Measurements from ENCODE around the gene MCM8. TPM values are rescaled to one million over a fixed set of nuclear protein-coding genes. Genes with fewer than 3 reads are reported as not detected.

The MCM8 gene
- total and polyA plus RNA-seq, 3 donors from 2014 or later: 19.9 to 25.4 (median 20.3) TPM

GRCh38 chr20:5920581-5920980 is 29.9 kb upstream of the MCM8 start:
- H3K9me3 ChIP-seq: no peaks in the 10 kb centered on the region
- DNase-seq: no peak
- H3K4me3 ChIP-seq: no peak overlapping the region
- intact Hi-C loops (cut with DNase I; ENCODE audit: low total_unique reads): no loop called here
- no peak overlapping the region for H3K27ac ChIP-seq
- WGBS, 2 donors: 53 to 85% methylated on average over 1 of the region's 1 CpG
- TF ChIP-seq POLR2A (IDR thresholded peaks at IDR 0.05): no peak
- TF ChIP-seq, protein P1, sequence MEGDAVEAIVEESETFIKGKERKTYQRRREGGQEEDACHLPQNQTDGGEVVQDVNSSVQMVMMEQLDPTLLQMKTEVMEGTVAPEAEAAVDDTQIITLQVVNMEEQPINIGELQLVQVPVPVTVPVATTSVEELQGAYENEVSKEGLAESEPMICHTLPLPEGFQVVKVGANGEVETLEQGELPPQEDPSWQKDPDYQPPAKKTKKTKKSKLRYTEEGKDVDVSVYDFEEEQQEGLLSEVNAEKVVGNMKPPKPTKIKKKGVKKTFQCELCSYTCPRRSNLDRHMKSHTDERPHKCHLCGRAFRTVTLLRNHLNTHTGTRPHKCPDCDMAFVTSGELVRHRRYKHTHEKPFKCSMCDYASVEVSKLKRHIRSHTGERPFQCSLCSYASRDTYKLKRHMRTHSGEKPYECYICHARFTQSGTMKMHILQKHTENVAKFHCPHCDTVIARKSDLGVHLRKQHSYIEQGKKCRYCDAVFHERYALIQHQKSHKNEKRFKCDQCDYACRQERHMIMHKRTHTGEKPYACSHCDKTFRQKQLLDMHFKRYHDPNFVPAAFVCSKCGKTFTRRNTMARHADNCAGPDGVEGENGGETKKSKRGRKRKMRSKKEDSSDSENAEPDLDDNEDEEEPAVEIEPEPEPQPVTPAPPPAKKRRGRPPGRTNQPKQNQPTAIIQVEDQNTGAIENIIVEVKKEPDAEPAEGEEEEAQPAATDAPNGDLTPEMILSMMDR (IDR thresholded peaks at IDR 0.05): no peak
- H3K4me1 ChIP-seq: no peaks in the 10 kb centered on the region
- no peaks in the 10 kb centered on the region for H3K36me3 ChIP-seq (ENCODE audit: low read depth, missing control alignments)
- no peaks in the 10 kb centered on the region for H3K27me3 ChIP-seq

DNA sequence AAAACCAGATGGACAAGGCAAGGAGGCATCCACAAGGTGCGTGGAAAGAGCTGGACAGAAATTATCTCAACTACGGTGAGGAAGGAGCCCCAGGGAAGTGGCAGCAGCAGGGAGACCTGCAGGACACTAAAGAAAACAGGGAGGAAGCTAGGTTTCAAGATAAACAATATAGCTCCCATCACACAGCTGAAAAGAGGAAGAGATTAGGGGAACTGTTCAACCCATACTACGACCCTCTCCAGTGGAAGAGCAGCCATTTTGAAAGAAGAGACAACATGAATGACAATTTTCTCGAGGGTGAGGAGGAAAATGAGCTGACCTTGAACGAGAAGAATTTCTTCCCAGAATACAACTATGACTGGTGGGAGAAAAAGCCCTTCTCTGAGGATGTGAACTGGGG is 27.0 kb upstream of the MCM8 start:
- Histone ChIP-seq H3K27me3 (no peaks in the 10 kb centered on the region), H3K4me1 (no peaks in the 10 kb centered on the region), H3K4me3 (no peak overlapping the region), H3K36me3 (ENCODE audit: low read depth, missing control alignments) (no peaks in the 10 kb centered on the region), H3K9me3 (no peaks in the 10 kb centered on the region), H3K27ac (no peak overlapping the region)
- WGBS, 2 donors: 75 to 77% methylated on average over 5 of the region's 5 CpGs
- DNase-seq: no peak
- intact Hi-C loops (cut with DNase I; ENCODE audit: low total_unique reads): no loop called here
- TF ChIP-seq POLR2A (IDR thresholded peaks at IDR 0.05): no peak
- TF ChIP-seq, protein P1 (IDR thresholded peaks at IDR 0.05): no peak

DNA sequence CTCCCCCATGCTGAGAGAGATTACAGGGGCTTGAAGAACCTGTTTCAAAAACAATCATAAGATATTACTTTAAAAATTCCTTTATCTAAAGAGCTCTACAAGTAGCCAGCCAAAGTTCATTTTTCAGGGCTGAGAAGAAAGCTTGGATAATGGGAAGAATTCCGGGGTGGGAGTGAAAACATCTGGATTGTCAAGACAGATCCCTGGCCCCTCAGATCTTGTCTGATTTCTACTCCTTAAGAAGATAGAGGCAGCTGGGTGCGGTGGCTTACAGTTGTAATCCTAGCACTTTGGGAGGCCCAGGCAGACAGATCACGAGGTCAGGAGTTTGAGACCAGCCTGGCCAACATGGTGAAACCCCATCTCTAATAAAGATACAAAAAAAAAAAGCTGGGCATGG is 24.9 kb upstream of the MCM8 start:
- Histone ChIP-seq H3K36me3 (ENCODE audit: low read depth, missing control alignments) (no peaks in the 10 kb centered on the region), H3K27ac (no peak overlapping the region), H3K27me3 (no peaks in the 10 kb centered on the region), H3K4me3 (no peak overlapping the region), H3K9me3 (no peaks in the 10 kb centered on the region), H3K4me1 (no peaks in the 10 kb centered on the region)
- intact Hi-C loops (cut with DNase I; ENCODE audit: low total_unique reads): no loop called here
- DNase-seq: no peak
- WGBS, 2 donors: 58 to 71% methylated on average over 3 of the region's 3 CpGs
- TF ChIP-seq, protein P1 (IDR thresholded peaks at IDR 0.05): no peak
- TF ChIP-seq POLR2A (IDR thresholded peaks at IDR 0.05): no peak

DNA sequence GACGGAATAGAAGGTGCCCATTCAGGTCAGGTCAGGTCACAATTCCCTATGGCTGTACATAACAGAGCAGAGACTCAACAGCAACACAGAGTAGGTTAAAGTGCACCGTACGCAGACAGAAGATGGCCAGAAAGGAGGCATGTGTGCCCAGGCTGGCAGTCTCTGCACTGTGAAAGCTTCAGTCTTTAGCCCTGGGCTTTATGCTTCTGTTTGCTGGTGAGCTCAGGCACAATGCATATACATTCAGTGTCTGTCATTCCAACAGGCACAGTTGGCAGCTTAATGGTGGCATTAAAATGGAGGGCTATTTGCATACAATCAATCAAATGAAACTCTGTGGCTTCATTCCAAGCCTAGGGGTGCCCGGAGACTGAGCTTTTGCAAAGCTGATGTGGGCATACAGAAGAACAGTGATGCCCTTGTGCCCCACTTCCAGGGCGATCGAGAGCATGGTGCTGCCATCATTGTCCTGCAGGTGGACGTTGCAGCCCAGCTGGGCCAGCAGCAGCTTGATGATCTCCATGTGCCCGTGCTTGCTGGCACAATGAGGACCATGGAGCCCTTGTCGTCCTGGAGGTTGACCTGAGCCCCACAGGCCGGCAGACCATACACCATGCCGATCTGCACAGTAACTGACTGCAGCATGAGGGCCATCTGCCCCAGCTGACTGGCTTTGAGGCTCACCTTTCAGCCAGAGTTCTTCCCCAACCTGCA is 22.5 kb upstream of the MCM8 start:
- Histone ChIP-seq H3K4me3 (no peak overlapping the region), H3K27me3 (no peaks in the 10 kb centered on the region), H3K36me3 (ENCODE audit: low read depth, missing control alignments) (no peaks in the 10 kb centered on the region), H3K9me3 (no peaks in the 10 kb centered on the region), H3K4me1 (no peaks in the 10 kb centered on the region), H3K27ac (no peak overlapping the region)
- intact Hi-C loops (cut with DNase I; ENCODE audit: low total_unique reads): no loop called here
- 88 to 93% methylated on average over 10 to 11 of the region's 11 CpGs for WGBS, 2 donors
- no peak for DNase-seq
- TF ChIP-seq, protein P1 (IDR thresholded peaks at IDR 0.05): no peak
